H7 (cell line): ENCODE data around the gene HEATR1. TPM values are rescaled to one million over a fixed set of nuclear protein-coding genes. Genes with fewer than 3 reads are reported as not detected.
A peak's percentile ranks its signal among the peaks of the same experiment; 100 is the strongest.

Experiments
- DNase-seq: peaks from one replicate; pipeline ENCODE4 v3.0.0; 2012
- H3K27me3 ChIP-seq: 2 replicates; pipeline ENCODE4 v1.6.0; 2011; ENCODE audit warnings: mild to moderate bottlenecking, low read length; ENCODE audit not compliant: control insufficient read depth, insufficient read depth
- H3K36me3 ChIP-seq: replicated peaks from 2 replicates; pipeline ENCODE4 v1.5.1; 2011; ENCODE audit warnings: low read length; ENCODE audit not compliant: control insufficient read depth, insufficient read depth
- H3K4me3 ChIP-seq: 2 replicates; pipeline ENCODE4 v1.5.1; 2011; ENCODE audit warnings: low read depth, mild to moderate bottlenecking, control low read depth, low read length, moderate library complexity; ENCODE audit not compliant: insufficient read depth
- total RNA-seq: library from RNA; depleted of rRNA; stranded (reverse); fragments of >200 nt; shearing (Covaris generic); gene quantifications from 2 replicates; pipeline ENCODE4 v1.2.3, GENCODE V29; 2014

HEATR1 gene
- total RNA-seq, 1 experiment from 2014 or later, result 71.0 TPM

- peak; percentile 42 for DNase-seq
- Histone ChIP-seq H3K36me3 (no peaks in the 10 kb centered on the region), H3K4me3 (no peak overlapping the region), H3K27me3 (no peaks in the 10 kb centered on the region)
Measured at GRCh38 chr1:236536540-236536939, 67.8 kb downstream of the HEATR1 start.

- no peaks in the 10 kb centered on the region for H3K27me3 ChIP-seq
- H3K4me3 ChIP-seq, result no peak overlapping the region
- DNase-seq, result no peak
- H3K36me3 ChIP-seq, result no peaks in the 10 kb centered on the region
Measured at GRCh38 chr1:236535662-236536161, 68.6 kb downstream of the HEATR1 start.

GRCh38 chr1:236535190-236535589 lies 69.1 kb downstream of the HEATR1 start:
- Histone ChIP-seq H3K36me3 (no peaks in the 10 kb centered on the region), H3K4me3 (no peak overlapping the region), H3K27me3 (no peaks in the 10 kb centered on the region)
- no peak for DNase-seq

GRCh38 chr1:236534151-236534651 lies 70.1 kb downstream of the HEATR1 start:
- no peak overlapping the region for H3K4me3 ChIP-seq
- no peaks in the 10 kb centered on the region for H3K36me3 ChIP-seq
- no peak for DNase-seq
- H3K27me3 ChIP-seq, result no peaks in the 10 kb centered on the region

DNA sequence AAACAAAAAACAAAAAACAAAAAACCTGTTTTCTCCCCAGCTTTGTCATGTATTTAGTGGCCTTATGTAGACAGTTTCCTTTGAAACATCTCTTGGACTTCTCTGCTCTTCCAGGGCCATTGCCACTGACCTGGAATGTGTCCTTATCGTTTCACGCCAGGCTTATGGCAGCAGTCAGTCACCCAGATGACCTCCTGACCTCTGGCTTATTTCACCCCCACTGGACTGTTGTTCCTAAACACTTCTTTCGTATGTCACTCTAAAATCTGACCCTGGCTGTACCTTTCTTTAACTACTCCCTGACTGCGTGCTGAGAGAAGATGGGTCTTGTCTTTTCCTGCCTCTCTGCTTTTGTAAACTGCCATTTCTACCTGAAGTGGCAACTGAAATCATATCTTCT lies 71.5 kb downstream of the HEATR1 start:
- H3K27me3 ChIP-seq, result no peaks in the 10 kb centered on the region
- no peaks in the 10 kb centered on the region for H3K36me3 ChIP-seq
- H3K4me3 ChIP-seq, result no peak overlapping the region
- DNase-seq, result no peak

GRCh38 chr1:236530959-236531358 lies 73.4 kb downstream of the HEATR1 start:
- H3K27me3 ChIP-seq, result no peaks in the 10 kb centered on the region
- DNase-seq, result no peak
- H3K4me3 ChIP-seq, result no peak overlapping the region
- H3K36me3 ChIP-seq, result no peaks in the 10 kb centered on the region

DNA sequence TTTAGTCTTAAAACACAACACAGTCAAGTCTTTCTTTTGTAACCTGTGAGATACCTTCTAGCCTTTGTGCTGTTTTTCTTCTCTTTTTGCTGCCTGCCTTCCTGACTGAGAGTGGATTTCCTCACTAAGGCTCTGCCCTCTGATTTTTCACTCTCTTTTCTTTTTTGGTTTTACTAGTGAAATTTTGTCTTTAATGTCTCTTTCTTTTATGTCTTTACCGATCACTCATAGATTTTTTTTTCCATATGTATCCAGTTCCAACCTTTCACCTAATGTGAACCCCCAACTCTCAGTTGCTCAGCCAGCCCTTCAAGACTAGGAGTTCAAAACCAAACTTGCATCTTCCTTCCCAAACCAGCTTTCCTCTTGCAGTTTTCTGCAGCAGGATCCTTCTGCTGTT lies 74.0 kb downstream of the HEATR1 start:
- Histone ChIP-seq H3K4me3 (no peak overlapping the region), H3K27me3 (no peaks in the 10 kb centered on the region), H3K36me3 (no peaks in the 10 kb centered on the region)
- DNase-seq, result no peak

- Histone ChIP-seq H3K36me3 (no peaks in the 10 kb centered on the region), H3K27me3 (peaks cover 15% of the 10 kb centered on the region)
- no peak for DNase-seq
Measured at GRCh38 chr1:236526079-236526478, 78.2 kb downstream of the HEATR1 start.

DNA sequence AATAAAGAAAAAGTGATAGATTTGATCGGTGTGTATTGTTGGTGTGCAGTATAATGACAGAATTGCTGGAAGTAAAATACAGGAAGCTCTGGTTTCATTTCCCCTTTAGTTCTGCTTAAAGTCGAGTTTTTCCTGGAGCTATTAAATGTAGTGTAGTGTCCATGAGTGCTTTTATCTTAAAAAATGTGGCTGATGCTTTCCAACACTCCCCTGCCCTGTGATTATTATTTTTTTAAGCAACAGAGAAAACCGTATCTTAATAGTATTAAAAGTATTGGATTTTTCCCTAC lies 79.5 kb downstream of the HEATR1 start:
- no peak for DNase-seq
- Histone ChIP-seq H3K27me3 (peaks cover 15% of the 10 kb centered on the region), H3K36me3 (no peaks in the 10 kb centered on the region), H3K4me3 (peak overlapping the region; percentile 83)

More at GRCh38 chr1:236526079-236526478, 78.2 kb downstream of the HEATR1 start:
- H3K4me3 ChIP-seq, result no peak overlapping the region

- peak; percentile 75 for DNase-seq
- Histone ChIP-seq H3K27me3 (peaks cover 15% of the 10 kb centered on the region), H3K36me3 (no peaks in the 10 kb centered on the region), H3K4me3 (peak overlapping the region; percentile 83)
Measured at GRCh38 chr1:236524142-236524894, 80.0 kb downstream of the HEATR1 start.

DNA sequence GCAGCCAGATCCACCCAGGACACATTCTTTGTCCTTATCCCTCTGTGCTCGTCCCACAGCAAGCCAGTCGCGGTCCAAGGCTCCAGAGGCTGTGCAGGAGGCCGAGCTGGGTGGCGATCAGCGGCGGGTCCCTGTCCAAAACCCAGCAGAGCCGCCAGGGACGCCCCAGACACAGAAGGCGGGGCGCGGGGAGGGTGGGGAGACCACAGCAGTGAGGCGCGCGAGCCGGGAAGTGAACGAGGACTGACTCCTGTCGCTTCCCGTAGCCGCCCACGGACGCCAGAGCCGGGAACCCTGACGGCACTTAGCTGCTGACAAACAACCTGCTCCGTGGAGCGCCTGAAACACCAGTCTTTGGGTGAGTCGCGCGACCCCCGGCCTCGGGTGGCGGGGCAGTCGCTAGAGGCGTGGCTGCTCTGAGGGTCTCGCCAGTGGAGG lies 80.6 kb downstream of the HEATR1 start, which contains the start of gene LGALS8:
Gene LGALS8, plus strand, starts transcription at position 279 of the 438 bp plus-strand sequence. CDS start 2,089 bp downstream, outside the sequence.
- no peaks in the 10 kb centered on the region for H3K36me3 ChIP-seq
- H3K27me3 ChIP-seq, result peaks cover 15% of the 10 kb centered on the region
- peak within 1 kb of the TSS; percentile 83 for H3K4me3 ChIP-seq
- peak; percentile 83 for DNase-seq

DNA sequence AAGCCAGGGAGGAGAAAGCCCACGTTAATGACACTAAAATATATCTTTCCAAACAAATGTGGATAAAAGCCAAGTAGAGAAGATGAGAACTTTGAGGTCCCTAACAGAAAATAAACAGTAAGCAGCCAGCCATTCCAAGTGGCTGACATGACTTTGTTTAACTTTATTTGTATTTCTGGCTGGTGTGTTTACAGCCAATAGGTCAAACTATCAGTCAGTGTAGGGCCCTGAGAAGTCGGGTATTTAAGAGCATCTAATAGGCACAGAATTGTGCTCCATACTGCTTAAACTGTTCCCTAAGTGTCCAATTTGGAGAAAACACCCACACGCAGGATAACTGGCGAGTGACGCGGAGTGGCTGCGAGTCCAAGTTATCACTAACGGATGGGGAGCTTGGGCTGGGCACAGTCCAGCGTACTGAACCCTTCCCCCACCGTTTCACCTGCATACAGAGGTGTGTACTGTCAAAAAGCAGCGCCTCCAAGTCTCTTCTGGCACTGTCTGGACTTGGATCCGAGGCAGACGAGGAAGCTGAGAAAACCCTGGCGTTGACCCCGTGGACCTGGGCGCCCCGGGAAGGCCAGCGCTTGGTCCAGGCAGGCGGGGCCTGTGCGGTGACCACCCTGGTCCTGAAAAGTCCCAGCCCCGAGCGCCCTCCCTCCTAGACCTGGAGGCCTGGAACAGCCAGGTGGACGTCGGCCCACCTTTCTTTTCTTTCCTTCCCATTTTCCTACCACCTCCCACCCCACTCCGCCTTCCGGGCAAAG lies 81.2 kb downstream of the HEATR1 start:
- Histone ChIP-seq H3K4me3 (peak overlapping the region; percentile 83), H3K27me3 (peaks cover 15% of the 10 kb centered on the region), H3K36me3 (no peaks in the 10 kb centered on the region)
- peak; percentile 71 for DNase-seq

GRCh38 chr1:236520445-236521005 lies 83.8 kb downstream of the HEATR1 start:
- no peak overlapping the region for H3K4me3 ChIP-seq
- no peaks in the 10 kb centered on the region for H3K36me3 ChIP-seq
- H3K27me3 ChIP-seq, result peaks cover 15% of the 10 kb centered on the region
- no peak for DNase-seq

GRCh38 chr1:236518322-236518721 lies 86.0 kb downstream of the HEATR1 start:
- DNase-seq, result no peak
- H3K36me3 ChIP-seq, result no peaks in the 10 kb centered on the region
- peaks cover 5% of the 10 kb centered on the region; the same call in 1 of the 2 replicates for H3K27me3 ChIP-seq
- H3K4me3 ChIP-seq, result no peak overlapping the region
